Panc1 (cell line): ENCODE results near the gene ANK3. TPM values are rescaled to one million over a fixed set of nuclear protein-coding genes. Genes with fewer than 3 reads are reported as not detected.

Source experiments
- ATAC-seq: fragments of 200-7000 bp; cut with Tn5 transposase; 2 replicates; pipeline ENCODE4 v1.9.1; 2020; ENCODE audit warnings: mild to moderate bottlenecking, moderate library complexity
- BruUV-seq: library from RNA; stranded (reverse); fragments of 400-500 nt; replicated peaks from 2 replicates; lab custom pipeline; 2021; lab: Mats Ljungman, UMichigan
- CTCF ChIA-PET: fragments of 300-600 bp; sonication (Branson Sonifier 250); formaldehyde crosslinking; loops from one replicate; lab custom pipeline; 2022; ENCODE audit warnings: antibody characterized with exemption; lab: Charles Lee
- POLR2A ChIA-PET: fragments of 300-600 bp; sonication (Branson Sonifier 250); formaldehyde crosslinking; loops from one replicate; lab custom pipeline; 2022; ENCODE audit warnings: antibody characterized with exemption; lab: Charles Lee
- DNase-seq: peaks from one replicate; pipeline ENCODE4 v3.0.0-alpha.2; 2010; ENCODE audit warnings: low read depth, low spot score
- H3K27ac ChIP-seq: 2 replicates; pipeline ENCODE4 v1.5.1; 2011; ENCODE audit warnings: mild to moderate bottlenecking, low read length, inconsistent platforms
- H3K27me3 ChIP-seq: fragments of 200-500 bp; sonication (Bioruptor generic); 2 replicates; pipeline ENCODE4 v1.6.0; 2014; ENCODE audit warnings: low read length, inconsistent platforms; ENCODE audit not compliant: control insufficient read depth, insufficient read depth
- H3K36me3 ChIP-seq: fragments of 200-500 bp; sonication (Bioruptor generic); 2 replicates; pipeline ENCODE4 v1.5.1; 2014; ENCODE audit warnings: inconsistent platforms, mild to moderate bottlenecking, low read length, moderate library complexity; ENCODE audit not compliant: control insufficient read depth, insufficient read depth
- H3K4me1 ChIP-seq: 2 replicates; pipeline ENCODE4 v1.5.1; 2011; ENCODE audit warnings: inconsistent platforms, mild to moderate bottlenecking, low read length, moderate library complexity; ENCODE audit not compliant: control insufficient read depth, insufficient read depth
- H3K4me3 ChIP-seq, 2 experiments: 2 replicates each; pipeline ENCODE4 v1.5.1; 2011 to 2012; ENCODE audit warnings: low read depth in 2 of 2, low read length in 2 of 2, mild to moderate bottlenecking in 2 of 2, inconsistent platforms in 1 of 2, moderate library complexity in 1 of 2
- H3K9me3 ChIP-seq: fragments of 200-500 bp; sonication (Bioruptor generic); 2 replicates; pipeline ENCODE4 v1.5.1; 2014; ENCODE audit warnings: low read depth, mild to moderate bottlenecking, inconsistent platforms, low read length, moderate library complexity; ENCODE audit not compliant: control insufficient read depth, insufficient read depth
- CTCF ChIP-seq: fragments of 450-650 bp; IDR thresholded peaks from 2 replicates; pipeline ENCODE4 v1.5.1; 2017; ENCODE audit warnings: mild to moderate bottlenecking
- POLR2AphosphoS5 ChIP-seq: IDR thresholded peaks from 2 replicates; pipeline ENCODE4 v1.6.1; 2012; ENCODE audit warnings: mild to moderate bottlenecking, low read depth, low read length, moderate library complexity
- REST ChIP-seq, 2 experiments: IDR thresholded peaks; 2 replicates each; pipeline ENCODE4 v1.6.1; 2011 to 2012; ENCODE audit warnings: low read depth in 2 of 2, control low read depth in 1 of 2, low read length in 1 of 2, mild to moderate bottlenecking in 1 of 2, moderate library complexity in 1 of 2; ENCODE audit not compliant: insufficient read depth in 1 of 2
- SIN3A ChIP-seq: IDR thresholded peaks from 2 replicates; pipeline ENCODE4 v1.6.1; 2012; ENCODE audit warnings: low read depth, mild to moderate bottlenecking, low read length, moderate library complexity, borderline replicate concordance; ENCODE audit not compliant: insufficient read depth
- TCF7L2 ChIP-seq: IDR thresholded peaks from 2 replicates; pipeline ENCODE4 v1.6.1; 2011; ENCODE audit warnings: mild to moderate bottlenecking, low read depth, low read length, inconsistent platforms
- in situ Hi-C: cut with HindIII; loops from 2 replicates; pipeline ENCODE4 v1.10.0; 2016; ENCODE audit warnings: low sequenced_read_pairs, low pct_unique_long_range_greater_than_20kb
- intact Hi-C: fragments of 100-400 bp; cut with micrococcal nuclease; formaldehyde crosslinking; loops from one replicate; pipeline ENCODE4 v1.10.0; 2022; ENCODE audit not compliant: unreplicated experiment
- total RNA-seq: library from RNA; stranded (reverse); gene quantifications from one replicate; pipeline ENCODE4 v1.2.1, GENCODE V29; 2021; ENCODE audit not compliant: unreplicated experiment

Gene ANK3
- total RNA-seq, 1 experiment from 2014 or later: 2.5 TPM

GRCh38 chr10:60299390-60299778, 90.3 kb downstream of the ANK3 start:
- intact Hi-C loops: no loop called here
- POLR2A ChIA-PET: no interaction called here
- in situ Hi-C loops: no loop called here
- CTCF ChIA-PET: no interaction called here
- Histone ChIP-seq H3K9me3 (no peaks in the 10 kb centered on the region), H3K27me3 (no peaks in the 10 kb centered on the region), H3K36me3 (no peaks in the 10 kb centered on the region), H3K4me3 (no peak overlapping the region), H3K4me1 (no peaks in the 10 kb centered on the region), H3K27ac (no peak overlapping the region)
- ATAC-seq (no peak), DNase-seq (no peak)
- BruUV-seq: no TSS peak
- TF ChIP-seq SIN3A (no peak), REST (IDR thresholded peaks at IDR 0.05; ENCODE audit: insufficient read depth in 1 of 2, low read depth in 2 of 2, low read length in 1 of 2) (no peak), POLR2AphosphoS5 (no peak), CTCF (no peak), TCF7L2 (no peak)

GRCh38 chr10:60298408-60299389, 91.0 kb downstream of the ANK3 start:
- DNase-seq (no peak), ATAC-seq (no peak)
- H3K36me3 ChIP-seq: no peaks in the 10 kb centered on the region
- intact Hi-C loops (no loop called here), in situ Hi-C loops (no loop called here)
- ChIA-PET CTCF (no interaction called here), POLR2A (no interaction called here)
- no peak overlapping the region for H3K27ac ChIP-seq
- no peaks in the 10 kb centered on the region for H3K4me1 ChIP-seq
- no peaks in the 10 kb centered on the region for H3K27me3 ChIP-seq
- BruUV-seq: no TSS peak
- no peak for TF ChIP-seq TCF7L2
- no peak for TF ChIP-seq POLR2AphosphoS5
- TF ChIP-seq REST (IDR thresholded peaks at IDR 0.05; ENCODE audit: insufficient read depth in 1 of 2, low read depth in 2 of 2, low read length in 1 of 2): no peak
- TF ChIP-seq SIN3A: no peak
- TF ChIP-seq CTCF: no peak
- H3K9me3 ChIP-seq: no peaks in the 10 kb centered on the region
- H3K4me3 ChIP-seq: no peak overlapping the region
